ENCODE results near the gene SLC16A7.

The SLC16A7 gene

GRCh38 chr12:59668674-59669073 is 72.8 kb downstream of the SLC16A7 start:
- DNase-seq (ENCODE audit: low read depth), result no peak

- DNase-seq (ENCODE audit: low read depth), result no peak
Observed at GRCh38 chr12:59672273-59672672, 76.4 kb downstream of the SLC16A7 start.

DNA sequence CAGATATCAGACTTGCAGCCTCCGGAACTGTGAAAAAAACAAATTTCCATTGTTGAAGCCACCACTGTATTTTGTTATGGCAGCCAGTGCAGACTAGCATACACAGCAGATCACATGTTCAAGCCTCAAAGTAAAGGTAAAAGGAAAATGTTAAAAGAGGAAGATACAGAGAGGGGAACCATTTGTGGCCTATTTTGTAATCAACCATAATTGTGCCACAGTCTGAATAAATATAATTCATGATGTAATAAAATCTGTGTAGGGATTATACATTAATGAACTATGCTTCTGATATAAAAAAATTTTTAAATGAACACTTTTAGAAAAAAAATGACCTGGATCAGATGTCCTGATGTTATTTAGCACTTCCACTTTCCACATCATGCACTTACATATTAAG is 79.6 kb downstream of the SLC16A7 start:
- no peak for DNase-seq (ENCODE audit: low read depth)

DNA sequence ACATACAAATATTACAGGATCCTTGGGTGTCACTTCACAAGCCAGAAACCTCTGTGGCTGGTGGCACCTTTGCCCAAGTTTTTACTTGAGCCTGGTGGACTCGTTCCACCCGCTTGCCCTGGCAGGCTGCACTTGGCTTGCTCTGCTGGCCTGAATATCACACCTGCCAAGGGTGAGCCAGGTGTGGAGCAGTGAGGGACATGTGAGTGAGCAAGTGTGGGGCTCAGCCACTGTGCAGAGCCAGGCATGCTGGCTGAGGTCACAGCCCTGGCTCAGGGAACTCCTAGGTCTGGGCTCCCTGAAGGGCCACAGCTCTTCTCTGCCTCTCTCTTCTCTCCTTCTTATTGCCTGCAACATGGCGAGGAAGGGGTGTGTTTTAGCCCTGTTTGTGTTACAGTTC is 82.0 kb downstream of the SLC16A7 start:
- DNase-seq (ENCODE audit: low read depth), result no peak

DNA sequence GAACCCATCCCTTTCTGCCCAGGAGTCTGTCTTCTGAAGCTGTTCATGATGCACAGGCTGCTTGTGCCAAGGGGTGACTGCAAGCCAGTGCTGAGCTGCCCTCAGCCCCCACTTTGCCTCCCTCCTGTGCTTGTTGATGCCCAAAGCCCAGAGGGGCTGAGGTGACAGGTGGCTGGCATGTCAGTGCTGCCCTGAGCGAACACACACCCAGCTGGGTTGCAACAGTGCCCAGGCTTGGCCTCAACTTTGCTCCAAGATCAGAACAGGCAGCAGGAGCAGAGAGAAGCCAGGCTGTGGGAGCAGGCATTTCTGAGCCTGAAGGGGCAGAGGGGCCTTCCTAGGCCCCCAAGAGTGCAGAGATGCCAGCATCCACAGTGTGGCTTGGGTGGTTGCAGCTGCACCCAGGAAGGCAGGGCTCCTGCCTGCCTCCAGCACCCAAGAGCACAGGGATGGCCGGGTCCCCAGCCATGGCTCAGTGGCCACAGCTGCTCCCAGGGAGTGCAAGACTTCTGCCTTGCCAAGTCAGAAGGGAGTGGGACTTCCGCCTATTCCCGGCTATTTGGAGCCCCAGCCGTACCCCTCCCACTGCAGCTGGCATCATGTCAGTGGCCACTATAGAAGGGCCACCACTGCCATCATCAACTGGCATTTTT is 83.1 kb downstream of the SLC16A7 start:
- no peak for DNase-seq (ENCODE audit: low read depth)

DNA sequence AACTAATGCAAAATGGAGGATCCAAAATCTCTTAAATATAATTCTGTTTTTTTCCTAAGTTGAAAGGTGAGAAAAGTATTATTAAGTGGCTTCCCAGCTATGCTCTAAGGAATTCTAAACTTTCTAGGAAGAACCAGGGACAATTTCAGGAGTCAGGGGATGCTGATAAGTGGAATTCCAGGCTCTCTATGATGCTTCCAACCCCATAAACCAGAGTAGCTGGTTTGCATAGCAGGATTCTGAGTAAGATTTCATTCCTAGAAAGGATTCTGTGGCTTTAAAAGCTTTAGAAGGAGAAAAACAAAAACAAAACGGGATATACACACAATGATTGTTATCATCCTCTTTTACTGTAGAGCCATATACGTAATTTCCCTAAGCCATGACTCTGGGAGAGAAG is 93.9 kb downstream of the SLC16A7 start:
- DNase-seq (ENCODE audit: low read depth), result no peak

- no peak for DNase-seq (ENCODE audit: low read depth)
Observed at GRCh38 chr12:59695379-59695778, 99.5 kb downstream of the SLC16A7 start.

DNA sequence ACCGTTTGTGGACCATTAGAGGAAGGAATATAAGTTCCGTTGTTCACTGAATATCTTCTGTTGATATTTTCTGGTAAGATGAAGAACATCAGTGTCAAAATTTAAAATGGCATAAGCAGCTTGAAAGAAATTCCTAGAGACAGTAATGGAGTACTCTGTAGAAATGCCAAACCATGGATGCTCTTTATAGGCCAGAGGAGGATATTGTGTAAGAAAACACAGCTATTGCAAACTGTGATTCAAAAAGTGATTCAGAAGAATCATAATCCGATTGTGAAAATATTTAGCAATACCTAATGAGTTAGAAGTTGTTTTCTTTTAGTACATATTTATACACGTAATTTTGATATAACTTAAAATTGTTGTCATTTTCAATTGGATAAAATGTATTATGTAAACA is 102.8 kb downstream of the SLC16A7 start:
- peak; percentile 58 for DNase-seq (ENCODE audit: low read depth)

DNA sequence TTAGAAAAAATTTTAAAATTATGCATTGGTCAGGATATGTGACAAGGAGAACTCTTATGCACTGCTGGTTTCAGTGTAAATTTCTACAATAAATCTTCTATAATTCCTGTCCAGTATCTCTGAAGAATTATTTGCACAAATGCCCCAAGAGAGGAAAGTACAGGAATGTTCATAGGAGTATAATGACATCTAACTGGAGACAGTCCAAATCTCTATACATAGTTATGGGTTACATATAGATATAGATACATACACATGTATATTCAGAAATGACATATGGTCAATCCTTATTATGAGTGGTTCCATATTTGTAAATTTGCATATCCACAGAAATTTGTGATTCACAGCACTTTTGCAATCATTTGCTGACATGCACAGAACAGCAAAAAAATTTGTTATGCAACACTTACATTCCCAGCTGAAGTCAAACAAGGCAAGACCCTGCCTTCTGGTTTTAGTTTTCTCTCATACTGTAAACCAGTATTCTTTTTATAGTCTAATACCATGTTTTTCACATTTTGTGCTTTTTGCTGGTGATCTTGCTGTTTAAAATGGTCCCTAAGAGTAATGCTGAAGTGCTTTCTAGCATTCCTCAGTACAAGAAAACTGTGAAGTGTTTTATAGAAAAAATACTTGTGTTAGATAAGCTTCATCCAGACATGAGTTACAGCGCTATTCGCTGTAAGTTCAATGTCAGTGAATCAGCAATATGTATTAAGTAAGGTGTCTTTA is 103.8 kb downstream of the SLC16A7 start:
- DNase-seq (ENCODE audit: low read depth), result peak; percentile 68

- DNase-seq (ENCODE audit: low read depth), result no peak
Observed at GRCh38 chr12:59700153-59700450, 104.3 kb downstream of the SLC16A7 start.

- DNase-seq (ENCODE audit: low read depth), result no peak
Observed at GRCh38 chr12:59708064-59708463, 112.2 kb downstream of the SLC16A7 start.

DNA sequence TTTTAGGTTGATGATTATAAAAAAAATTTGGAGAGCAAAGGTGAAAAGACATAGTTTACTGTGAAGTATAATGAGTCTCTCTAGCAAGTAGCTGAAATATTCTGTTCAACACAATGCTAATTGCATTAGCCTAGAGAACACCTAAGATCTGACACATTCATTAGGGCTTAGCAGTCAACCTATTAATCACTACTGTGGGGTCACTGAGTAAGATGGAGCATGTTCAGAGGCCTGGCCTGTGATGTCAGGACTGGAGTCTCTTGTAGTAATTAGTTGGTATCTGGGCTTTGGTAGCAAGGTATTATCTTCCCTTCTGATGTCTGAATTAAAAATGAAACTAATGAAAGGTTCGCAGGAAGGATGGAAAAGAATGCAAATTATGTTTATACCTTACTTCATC is 112.7 kb downstream of the SLC16A7 start:
- no peak for DNase-seq (ENCODE audit: low read depth)

DNA sequence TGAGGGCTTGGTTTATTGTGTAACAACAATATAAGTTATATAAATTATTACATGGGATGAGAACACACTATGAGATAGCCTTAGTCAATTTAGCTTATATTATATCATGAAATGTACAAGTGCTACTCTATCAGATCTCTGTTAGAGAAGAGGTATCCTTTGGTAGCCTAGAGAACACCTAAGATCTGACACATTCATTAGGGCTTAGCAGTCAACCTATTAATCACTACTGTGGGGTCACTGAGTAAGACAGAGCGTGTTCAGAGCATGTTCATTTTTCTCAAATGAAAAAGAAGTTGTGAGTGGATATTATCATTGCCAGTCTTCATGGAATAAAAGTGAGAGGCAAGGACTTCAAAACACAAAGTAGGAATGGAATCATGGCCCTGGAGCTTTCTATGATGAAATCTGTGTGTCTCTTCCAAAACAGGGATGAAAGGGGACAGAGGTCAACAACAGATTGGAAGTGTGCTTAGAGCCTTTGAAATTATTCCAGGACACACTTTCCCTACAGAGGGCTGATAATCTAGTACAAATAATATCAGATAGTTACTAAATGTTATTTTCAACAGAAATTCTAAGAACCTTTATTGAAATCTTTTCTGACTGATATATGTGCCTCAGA is 114.3 kb downstream of the SLC16A7 start:
- DNase-seq (ENCODE audit: low read depth), result no peak

GRCh38 chr12:59710964-59711363 is 115.1 kb downstream of the SLC16A7 start:
- DNase-seq (ENCODE audit: low read depth), result no peak

DNA sequence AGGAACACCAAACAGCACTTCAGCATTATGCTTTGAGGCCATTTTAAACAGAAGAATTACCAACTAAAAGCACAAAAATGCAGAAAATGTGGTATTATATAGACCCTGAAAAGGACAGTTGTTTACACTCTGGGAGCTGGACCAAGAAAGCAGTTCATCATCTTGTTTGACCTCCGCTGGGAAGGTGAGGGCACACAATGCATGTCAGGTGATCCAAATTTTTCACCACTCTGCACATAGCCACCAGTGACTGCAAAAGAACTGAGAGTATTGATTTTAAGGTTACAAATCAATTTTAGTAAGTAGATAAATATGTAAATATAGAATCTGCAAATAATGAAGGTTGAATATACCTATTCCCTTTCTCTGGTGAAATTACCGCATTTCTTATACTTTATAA is 119.6 kb downstream of the SLC16A7 start:
- no peak for DNase-seq (ENCODE audit: low read depth)

GRCh38 chr12:59716043-59716442 is 120.2 kb downstream of the SLC16A7 start:
- DNase-seq (ENCODE audit: low read depth), result no peak

DNA sequence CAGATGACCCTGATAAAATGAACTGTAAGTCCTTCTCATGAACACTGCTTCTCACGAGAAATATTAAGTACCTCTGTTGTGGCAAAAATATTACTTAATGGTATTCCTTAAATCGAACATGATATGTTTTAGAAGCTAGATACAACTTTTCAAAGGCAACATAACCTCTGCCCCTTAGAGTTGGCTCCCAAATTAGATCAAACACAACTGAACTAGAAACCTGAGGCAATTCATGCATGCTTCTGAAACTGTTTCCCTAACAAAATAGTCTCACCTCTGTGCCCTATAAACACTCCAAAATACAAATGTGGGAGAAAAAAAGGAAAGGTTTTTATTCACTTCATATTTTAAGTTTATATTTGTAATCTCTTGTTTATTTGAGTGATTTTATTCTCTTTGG is 121.6 kb downstream of the SLC16A7 start:
- no peak for DNase-seq (ENCODE audit: low read depth)

DNA sequence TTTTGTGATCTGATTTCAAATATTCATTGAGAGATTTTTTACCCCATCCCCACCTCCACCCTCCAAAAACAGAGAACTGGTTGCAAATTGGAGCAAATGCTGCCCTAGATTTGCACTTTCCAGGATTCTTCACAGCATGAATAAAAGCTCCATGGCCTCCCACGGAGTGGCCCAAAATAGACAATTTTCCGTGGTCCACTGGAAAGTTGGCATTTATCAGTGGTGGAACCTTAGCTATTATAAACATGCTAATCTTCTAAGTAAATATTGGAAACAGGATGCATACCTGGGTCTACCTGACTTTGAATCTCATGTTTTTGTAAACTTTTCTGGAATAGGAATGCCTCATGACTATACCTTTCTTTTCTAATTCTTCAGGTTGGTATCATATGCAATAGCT is 123.9 kb downstream of the SLC16A7 start:
- DNase-seq (ENCODE audit: low read depth), result no peak

DNA sequence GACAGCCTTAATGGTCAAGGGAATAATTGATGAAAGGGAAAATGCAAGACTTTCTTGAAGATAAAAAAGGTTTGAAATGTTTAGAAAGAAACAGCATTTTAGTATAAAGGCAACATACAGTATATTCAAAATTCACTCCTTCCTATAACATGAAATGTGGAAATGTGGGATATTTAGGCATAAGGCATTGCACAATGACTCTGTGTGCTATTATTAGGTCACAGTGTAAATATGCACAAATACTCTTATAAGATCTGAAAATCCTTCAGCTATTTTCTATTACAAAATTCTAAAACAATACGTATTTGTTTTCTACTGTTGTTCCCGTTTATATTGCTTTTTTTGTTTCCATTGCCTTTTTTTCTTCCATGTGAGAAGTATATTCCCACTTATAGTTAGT is 127.7 kb downstream of the SLC16A7 start:
- no peak for DNase-seq (ENCODE audit: low read depth)

DNA sequence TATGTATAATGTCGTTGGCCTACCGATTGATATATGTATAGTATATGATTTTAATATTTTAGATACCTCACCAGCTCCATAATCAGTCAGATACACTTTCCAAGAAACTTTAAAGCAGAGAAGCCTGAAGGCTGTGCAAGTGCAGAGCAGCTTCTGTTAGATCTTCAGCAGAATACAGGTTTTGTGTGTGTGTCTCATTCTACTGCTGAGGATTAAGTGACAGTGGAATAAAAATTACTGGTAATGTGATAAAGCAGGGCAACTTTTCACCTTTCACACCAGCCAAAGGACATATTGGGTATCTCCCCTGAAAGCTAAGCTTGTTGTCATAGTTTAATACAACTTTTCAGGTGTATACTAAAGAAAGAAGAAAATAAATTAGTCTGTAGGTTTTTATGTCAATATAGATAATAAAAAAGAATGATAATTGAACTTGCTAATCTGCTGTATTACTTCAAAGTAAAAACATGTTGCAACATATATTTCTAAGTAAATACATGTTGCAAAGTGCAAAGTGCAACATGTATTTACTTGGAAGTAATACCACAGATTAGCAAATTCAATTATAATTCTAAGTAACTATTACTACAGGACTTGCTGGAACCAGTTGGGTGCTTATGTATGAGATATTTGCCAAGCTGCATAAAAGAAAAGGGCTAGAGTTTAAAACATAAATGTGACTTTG is 128.3 kb downstream of the SLC16A7 start:
- no peak for DNase-seq (ENCODE audit: low read depth)

DNA sequence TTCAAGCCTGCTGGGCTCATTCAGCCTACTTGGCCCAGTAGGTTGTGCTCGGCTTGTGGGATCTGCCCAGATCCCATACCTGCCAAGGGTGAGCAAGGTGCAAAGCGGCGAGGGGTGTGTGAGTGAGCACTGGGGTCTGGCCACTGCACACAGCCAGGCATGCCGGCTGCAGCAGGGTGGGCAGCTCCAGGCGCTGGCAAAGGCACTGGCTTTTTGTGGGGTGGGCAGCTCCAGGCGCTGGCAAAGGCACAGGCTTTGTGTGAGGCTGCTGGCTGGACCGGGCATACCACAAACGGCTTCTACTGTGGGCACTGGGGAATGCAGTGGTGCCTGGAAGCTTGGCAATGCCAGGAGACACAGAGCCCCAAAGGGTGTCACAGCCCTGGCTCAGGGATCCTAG is 137.4 kb downstream of the SLC16A7 start:
- no peak for DNase-seq (ENCODE audit: low read depth)

GRCh38 chr12:59734371-59734770 is 138.5 kb downstream of the SLC16A7 start:
- no peak for DNase-seq (ENCODE audit: low read depth)

- no peak for DNase-seq (ENCODE audit: low read depth)
Observed at GRCh38 chr12:59735231-59735630, 139.4 kb downstream of the SLC16A7 start.

Data from fibroblast of the conjunctiva (primary cell).